Neural progenitor cell (in vitro differentiated cells): Measurements from ENCODE around the gene FOXI1.

Source experiments
- CTCF ChIP-seq: fragments of 200-600 bp; sonication (generic); IDR thresholded peaks from 2 replicates; pipeline ENCODE4 v1.5.1; 2017; ENCODE audit warnings: antibody characterized with exemption, mild to moderate bottlenecking
- EZH2 ChIP-seq: fragments of 200-600 bp; sonication (generic); IDR thresholded peaks from 2 replicates; pipeline ENCODE4 v1.6.1; 2017; ENCODE audit warnings: antibody characterized with exemption, mild to moderate bottlenecking, moderate library complexity
- EZH2phosphoT487 ChIP-seq: fragments of 200-600 bp; sonication (generic); IDR thresholded peaks from 2 replicates; pipeline ENCODE4 v1.6.1; 2017; ENCODE audit warnings: antibody characterized with exemption

- no peak for TF ChIP-seq CTCF
- TF ChIP-seq EZH2: no peak
- TF ChIP-seq EZH2phosphoT487: no peak
Measured at GRCh38 chr5:170142196-170142595, 36.5 kb downstream of the FOXI1 start.
